Right lobe of liver (tissue), 4 donors: ENCODE results near the gene ZFC3H1.

ENCODE experiments used
- CTCF ChIP-seq, 4 donors: fragments of 200-600 bp in 3 of 4; fragments of 450-650 bp in 1 of 4; IDR thresholded peaks; one replicate each; pipeline versions ENCODE4 v1.5.1 to v1.8.0; 2016 to 2022; ENCODE audit warnings: antibody characterized with exemption in 4 of 4, mild to moderate bottlenecking in 2 of 4
- POLR2A ChIP-seq: fragments of 450-650 bp; IDR thresholded peaks from one replicate; pipeline ENCODE4 v1.6.1; 2017; ENCODE audit warnings: antibody characterized with exemption, mild to moderate bottlenecking
- donor health status: DM: no; HTN: no; CAD: no.
- donor health status: DM: no; HTN: no; CAD: no.
- donor health status: DM: no; HTN: yes; CAD: no.

- TF ChIP-seq CTCF (IDR thresholded peaks at IDR 0.05) = no peak
- no peak for TF ChIP-seq POLR2A
Measured at GRCh38 chr12:71648537-71648936, 15.1 kb downstream of the ZFC3H1 start.
